Activated CD4-positive, alpha-beta T cell treated with anti-CD3 and anti-CD28 coated beads, Interleukin-2, amount 50 U/mL, for 16 hours (primary cell): ENCODE results near the gene UBE2C.

Experiments
- DNase-seq: peaks from one replicate; pipeline ENCODE4 v3.0.0-alpha.2; 2020

UBE2C gene

DNA sequence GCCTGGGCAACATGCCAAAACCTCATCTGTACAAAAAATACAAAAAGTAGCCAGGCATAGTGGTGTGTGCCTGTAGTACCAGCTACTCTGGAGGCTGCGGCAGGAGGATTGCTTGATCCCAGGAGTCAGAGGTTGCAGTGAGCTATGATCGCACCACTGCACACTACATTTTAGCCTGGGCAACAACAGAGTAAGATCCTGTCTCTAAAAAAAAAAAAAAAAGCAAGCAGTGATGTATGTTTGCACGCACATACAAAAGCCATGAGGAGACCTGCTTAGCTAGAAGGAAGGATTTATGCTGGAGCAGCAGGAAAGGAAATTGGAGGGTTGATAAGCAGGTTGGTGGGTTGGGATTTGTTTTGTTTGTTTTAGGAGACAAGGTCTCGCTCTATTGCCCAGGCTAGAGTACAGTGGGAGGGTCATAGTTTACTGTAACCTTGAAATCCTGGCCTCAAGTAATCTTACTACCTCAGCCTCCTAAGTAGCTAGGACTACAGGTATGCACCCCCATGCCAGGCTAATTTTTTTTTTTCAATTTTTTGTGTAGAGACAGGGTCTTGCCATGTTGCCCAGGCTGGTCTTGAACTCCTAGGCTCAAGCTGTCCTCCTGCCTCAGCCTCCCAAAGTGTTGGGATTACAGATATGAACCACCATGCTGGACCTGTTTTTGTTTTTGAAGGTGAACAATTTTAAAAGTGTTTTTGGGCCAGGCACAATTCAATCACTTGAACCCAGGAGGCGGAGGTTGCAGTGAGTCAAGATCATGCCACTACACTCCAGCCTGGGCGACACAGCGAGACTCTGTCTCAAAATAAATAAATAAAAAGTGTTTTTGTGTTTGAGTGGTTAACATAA lies 49.0 kb downstream of the UBE2C start:
- DNase-seq: no peak

DNA sequence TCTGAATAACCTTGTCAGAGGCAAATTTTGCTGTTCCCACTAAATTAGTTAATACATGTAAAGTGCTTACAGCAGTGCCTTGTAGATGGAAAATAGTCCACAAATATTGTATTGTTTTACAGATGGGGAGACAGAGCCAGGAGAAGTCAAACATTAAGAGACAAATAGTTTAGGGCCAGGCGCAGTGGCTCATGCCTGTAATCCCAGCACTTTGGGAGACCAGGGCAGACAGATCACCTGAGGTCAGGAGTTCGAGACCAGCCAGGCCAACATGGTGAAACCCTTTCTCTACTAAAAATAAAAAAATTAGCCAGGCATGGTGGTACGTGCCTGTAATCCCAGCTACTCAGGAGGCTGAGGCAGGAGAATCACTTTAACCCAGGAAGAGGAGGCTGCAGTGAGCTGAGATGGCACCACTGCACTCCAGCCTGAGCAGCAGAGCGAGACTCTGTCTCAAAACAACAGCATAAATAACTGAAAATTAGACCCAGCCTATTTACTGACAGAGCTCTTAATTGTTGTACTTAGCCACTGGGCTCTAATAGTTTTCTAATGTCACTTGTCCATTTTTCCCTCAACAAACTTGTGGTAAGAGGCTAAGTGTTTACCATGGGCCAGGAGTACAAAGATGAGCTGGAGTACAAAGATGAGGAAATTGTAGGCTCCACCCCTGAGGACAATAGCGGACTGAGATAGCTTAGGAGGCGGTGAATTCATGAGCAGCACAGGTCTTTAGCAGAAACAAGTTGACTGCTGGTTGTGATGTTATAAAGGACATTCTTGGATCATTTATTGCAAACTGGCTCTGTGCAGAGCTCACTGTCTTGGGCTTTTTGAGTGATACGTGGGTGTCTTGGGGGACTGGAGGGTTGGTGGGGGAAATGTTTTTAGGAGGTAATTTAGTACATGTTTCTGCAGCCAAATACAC lies 51.4 kb downstream of the UBE2C start:
- no peak for DNase-seq

DNA sequence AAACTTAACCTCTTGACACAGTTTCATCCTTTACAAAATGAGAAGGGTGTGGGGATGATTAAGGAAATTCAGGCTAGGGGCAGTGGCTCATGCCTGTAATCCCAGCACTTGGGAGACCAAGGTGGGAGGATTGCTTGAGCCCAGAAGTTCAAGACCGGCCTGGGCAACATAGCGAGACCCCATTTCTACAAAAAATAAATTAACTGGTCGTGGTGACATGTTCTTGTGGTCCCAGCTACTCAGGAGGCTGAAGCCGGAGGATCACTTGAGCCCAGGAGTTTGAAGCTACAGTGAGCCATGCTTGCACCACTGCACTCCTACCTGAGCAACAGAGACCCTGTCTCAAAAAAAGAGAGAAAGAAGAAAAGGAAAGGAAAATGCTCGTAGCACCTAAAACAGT lies 54.0 kb downstream of the UBE2C start:
- no peak for DNase-seq
